NT2/D1 (cell line): ENCODE data around the gene OS9.

Source experiments
- DNase-seq: peaks from one replicate; pipeline ENCODE4 v3.0.0-alpha.2; 2011; ENCODE audit warnings: low read depth, low spot score
- H3K27me3 ChIP-seq: 2 replicates; pipeline ENCODE4 v1.6.0; 2011; ENCODE audit warnings: mild to moderate bottlenecking; ENCODE audit not compliant: insufficient read length, insufficient read depth
- H3K36me3 ChIP-seq: 2 replicates; pipeline ENCODE4 v1.6.1; 2011; ENCODE audit warnings: mild to moderate bottlenecking, low read length, mixed read lengths; ENCODE audit not compliant: insufficient read depth, insufficient read length
- H3K4me1 ChIP-seq: 2 replicates; pipeline ENCODE4 v1.5.1; 2011; ENCODE audit not compliant: insufficient read depth, insufficient read length
- H3K4me3 ChIP-seq: 2 replicates; pipeline ENCODE4 v1.5.1; 2011; ENCODE audit warnings: low read depth; ENCODE audit not compliant: insufficient read length
- H3K9ac ChIP-seq: 2 replicates; pipeline ENCODE4 v1.6.0; 2011; ENCODE audit warnings: low read depth; ENCODE audit not compliant: insufficient read length
- H3K9me3 ChIP-seq: 2 replicates; pipeline ENCODE4 v1.5.1; 2011; ENCODE audit warnings: mild to moderate bottlenecking, low read length; ENCODE audit not compliant: insufficient read depth
- SUZ12 ChIP-seq: IDR thresholded peaks from 2 replicates; pipeline ENCODE4 v1.6.1; 2011; ENCODE audit not compliant: insufficient read length, insufficient read depth; ENCODE audit errors: extremely low read depth
- YY1 ChIP-seq: IDR thresholded peaks from 2 replicates; pipeline ENCODE4 v1.6.1; 2011; ENCODE audit not compliant: insufficient read length, insufficient read depth
- ZNF274 ChIP-seq: IDR thresholded peaks from 2 replicates; pipeline ENCODE4 v1.6.1; 2011; ENCODE audit warnings: mild to moderate bottlenecking, low read depth, low read length

Gene OS9

GRCh38 chr12:57750561-57751431 is 56.9 kb downstream of the OS9 start:
- H3K4me3 ChIP-seq = peak overlapping the region; percentile 99
- no peak for DNase-seq
- peaks cover 5% of the 10 kb centered on the region for H3K4me1 ChIP-seq
- H3K27me3 ChIP-seq = peaks cover 27% of the 10 kb centered on the region
- H3K9ac ChIP-seq = peak overlapping the region; percentile 95
- TF ChIP-seq SUZ12 = no peak
- no peak for TF ChIP-seq ZNF274
- no peak for TF ChIP-seq YY1
- H3K9me3 ChIP-seq = no peaks in the 10 kb centered on the region
- peaks cover 56% of the 10 kb centered on the region for H3K36me3 ChIP-seq

GRCh38 chr12:57751432-57751787 is 57.5 kb downstream of the OS9 start:
- peaks cover 33% of the 10 kb centered on the region for H3K27me3 ChIP-seq
- H3K4me1 ChIP-seq = peaks cover 5% of the 10 kb centered on the region
- peak overlapping the region; percentile 99 for H3K4me3 ChIP-seq
- peak overlapping the region; percentile 95 for H3K9ac ChIP-seq
- no peak for TF ChIP-seq ZNF274
- TF ChIP-seq SUZ12 = no peak
- no peak for TF ChIP-seq YY1
- no peaks in the 10 kb centered on the region for H3K9me3 ChIP-seq
- H3K36me3 ChIP-seq = peaks cover 50% of the 10 kb centered on the region
- DNase-seq = no peak

GRCh38 chr12:57751788-57752667 is 58.1 kb downstream of the OS9 start, which contains the start of gene CDK4:
TSS of gene CDK4 (minus strand) at chr12:57752310. CDS start at chr12:57751717, 593 bp downstream.
- no peak for TF ChIP-seq ZNF274
- no peak for TF ChIP-seq SUZ12
- TF ChIP-seq YY1 = no peak

GRCh38 chr12:57752668-57753000 is 58.7 kb downstream of the OS9 start:
- H3K9ac ChIP-seq = no peak overlapping the region

More at GRCh38 chr12:57751788-57752667, 58.1 kb downstream of the OS9 start, which contains the start of gene CDK4:
- H3K4me3 ChIP-seq = peak within 1 kb of the TSS; percentile 99
- peak within 1 kb of the TSS; percentile 95 for H3K9ac ChIP-seq
- peaks cover 7% of the 10 kb centered on the region for H3K4me1 ChIP-seq
- H3K36me3 ChIP-seq = peaks cover 44% of the 10 kb centered on the region
- H3K9me3 ChIP-seq = no peaks in the 10 kb centered on the region
- DNase-seq = peak; percentile 99
- peaks cover 40% of the 10 kb centered on the region for H3K27me3 ChIP-seq

GRCh38 chr12:57753756-57754337 is 59.9 kb downstream of the OS9 start:
- H3K27me3 ChIP-seq = peaks cover 57% of the 10 kb centered on the region
- H3K36me3 ChIP-seq = peaks cover 27% of the 10 kb centered on the region
- no peak for DNase-seq
- no peak overlapping the region for H3K9ac ChIP-seq
- no peak overlapping the region for H3K4me3 ChIP-seq
- H3K4me1 ChIP-seq = peaks cover 7% of the 10 kb centered on the region
- no peak for TF ChIP-seq YY1
- TF ChIP-seq ZNF274 = no peak
- no peak for TF ChIP-seq SUZ12
- H3K9me3 ChIP-seq = no peaks in the 10 kb centered on the region

More at GRCh38 chr12:57752668-57753000, 58.7 kb downstream of the OS9 start:
- no peak for DNase-seq
- Histone ChIP-seq H3K36me3 (peaks cover 38% of the 10 kb centered on the region), H3K27me3 (peaks cover 45% of the 10 kb centered on the region), H3K4me3 (no peak overlapping the region), H3K9me3 (no peaks in the 10 kb centered on the region), H3K4me1 (peaks cover 7% of the 10 kb centered on the region)
- TF ChIP-seq SUZ12 = no peak
- TF ChIP-seq YY1 = no peak
- no peak for TF ChIP-seq ZNF274

DNA sequence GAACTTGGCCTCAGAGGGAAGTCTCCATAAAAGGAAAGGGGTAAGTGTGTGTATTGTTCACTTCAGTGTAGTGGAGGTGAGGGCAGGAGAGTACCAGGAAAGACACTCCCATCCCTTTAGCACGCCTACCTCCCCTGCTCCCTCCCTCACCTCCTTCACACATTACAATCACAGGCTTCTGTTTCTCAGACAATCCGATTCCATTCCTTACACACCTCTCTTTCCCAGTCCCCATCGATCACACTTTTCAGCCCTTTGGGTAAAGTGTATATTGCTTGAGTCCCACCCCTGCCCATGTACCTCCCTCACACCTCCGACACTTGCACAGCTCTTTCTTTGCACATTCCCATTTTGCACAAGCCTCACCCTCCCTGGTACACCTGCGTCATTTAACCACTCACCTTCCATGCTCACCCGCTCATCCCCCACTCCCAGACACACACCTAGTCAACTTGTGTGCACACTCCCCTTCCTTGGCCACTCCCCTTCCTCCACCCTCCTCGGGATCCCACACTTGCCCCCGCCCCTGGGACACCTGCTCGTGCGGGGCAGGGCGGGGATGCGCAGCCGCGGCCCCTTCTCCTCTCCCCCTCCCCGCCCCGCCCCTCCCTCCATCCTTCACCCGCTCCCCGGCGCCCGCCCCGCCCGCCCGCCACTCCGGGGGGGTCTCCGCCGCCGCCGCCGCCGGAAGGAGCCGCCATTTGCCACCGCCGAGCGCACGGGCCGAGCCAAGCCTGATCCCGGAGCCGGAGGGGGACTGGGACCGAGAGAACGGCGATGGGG is 60.7 kb downstream of the OS9 start, which contains the start of gene MARCHF9:
Gene MARCHF9 (plus strand): TSS at position 693 of the 783 bp plus-strand sequence. CDS start 426 bp downstream, outside the sequence.
- Histone ChIP-seq H3K27me3 (peaks cover 60% of the 10 kb centered on the region), H3K9ac (peak within 1 kb of the TSS; percentile 44), H3K4me3 (peak within 1 kb of the TSS; percentile 55), H3K36me3 (peaks cover 20% of the 10 kb centered on the region), H3K9me3 (no peaks in the 10 kb centered on the region), H3K4me1 (peaks cover 7% of the 10 kb centered on the region)
- DNase-seq = no peak
- TF ChIP-seq ZNF274 (no peak), SUZ12 (no peak), YY1 (no peak)
